HG03558 (cell line): ENCODE measurements around the gene HAS3.
"Not testable (repeated sequence)": the region's sequence is repeated elsewhere in the genome, so short reads cannot be mapped to it uniquely, and the experiment has no call there.

Experiments used
- ATAC-seq: cut with Tn5 transposase; IDR thresholded peaks from one replicate; pipeline ENCODE4 v1.9.1; 2021; ENCODE audit warnings: moderate number of reproducible peaks; ENCODE audit not compliant: unreplicated experiment; ENCODE audit errors: extremely low read depth

HAS3 gene, protein sequence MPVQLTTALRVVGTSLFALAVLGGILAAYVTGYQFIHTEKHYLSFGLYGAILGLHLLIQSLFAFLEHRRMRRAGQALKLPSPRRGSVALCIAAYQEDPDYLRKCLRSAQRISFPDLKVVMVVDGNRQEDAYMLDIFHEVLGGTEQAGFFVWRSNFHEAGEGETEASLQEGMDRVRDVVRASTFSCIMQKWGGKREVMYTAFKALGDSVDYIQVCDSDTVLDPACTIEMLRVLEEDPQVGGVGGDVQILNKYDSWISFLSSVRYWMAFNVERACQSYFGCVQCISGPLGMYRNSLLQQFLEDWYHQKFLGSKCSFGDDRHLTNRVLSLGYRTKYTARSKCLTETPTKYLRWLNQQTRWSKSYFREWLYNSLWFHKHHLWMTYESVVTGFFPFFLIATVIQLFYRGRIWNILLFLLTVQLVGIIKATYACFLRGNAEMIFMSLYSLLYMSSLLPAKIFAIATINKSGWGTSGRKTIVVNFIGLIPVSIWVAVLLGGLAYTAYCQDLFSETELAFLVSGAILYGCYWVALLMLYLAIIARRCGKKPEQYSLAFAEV

DNA sequence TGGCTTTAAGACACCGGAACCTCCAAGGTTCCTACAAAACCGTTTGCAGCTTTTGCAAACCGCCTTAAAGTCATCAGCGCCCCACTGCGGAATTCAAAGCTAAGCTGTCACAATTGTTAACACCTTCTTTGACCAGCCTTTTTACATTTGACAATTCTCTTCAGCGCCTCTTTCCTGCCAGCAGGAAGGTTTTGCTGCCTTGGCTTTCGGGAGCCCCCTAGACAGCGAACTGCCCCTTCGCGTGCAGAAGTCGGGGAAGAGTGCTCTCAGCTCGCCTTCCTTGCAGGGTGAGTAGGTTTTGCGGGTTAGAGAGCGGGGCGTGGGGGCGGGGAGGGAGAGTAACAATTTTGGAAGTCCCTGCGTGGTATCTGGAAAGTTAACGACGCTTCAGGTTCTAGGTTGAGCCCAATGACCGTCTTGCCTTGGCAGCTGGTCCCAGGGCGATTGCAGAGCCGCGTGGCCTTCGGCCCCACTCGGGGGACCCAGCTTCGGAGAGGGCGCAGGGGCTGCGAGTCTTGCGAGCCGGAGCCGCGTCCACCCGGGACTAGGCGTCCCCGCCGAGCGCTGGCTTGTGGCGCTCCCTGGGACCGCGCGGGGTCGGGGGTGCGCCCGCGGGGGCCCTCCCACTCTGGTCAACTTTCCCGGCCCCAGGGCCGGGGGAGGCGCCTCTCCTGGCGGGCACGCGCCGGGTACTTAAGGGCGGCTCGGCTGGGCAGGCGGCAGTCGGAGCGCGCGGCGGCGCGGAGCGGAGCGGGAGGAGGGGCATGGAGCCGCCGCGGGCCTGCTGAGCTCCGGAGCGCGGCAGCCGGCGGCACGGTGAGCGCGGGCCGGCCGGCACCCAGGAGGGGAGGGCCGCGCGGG is at the start of gene HAS3:
Gene HAS3, plus strand, starts transcription at position 153 of the 861 bp plus-strand sequence. CDS start 3,743 bp downstream, outside the sequence.
- ATAC-seq = no peak

DNA sequence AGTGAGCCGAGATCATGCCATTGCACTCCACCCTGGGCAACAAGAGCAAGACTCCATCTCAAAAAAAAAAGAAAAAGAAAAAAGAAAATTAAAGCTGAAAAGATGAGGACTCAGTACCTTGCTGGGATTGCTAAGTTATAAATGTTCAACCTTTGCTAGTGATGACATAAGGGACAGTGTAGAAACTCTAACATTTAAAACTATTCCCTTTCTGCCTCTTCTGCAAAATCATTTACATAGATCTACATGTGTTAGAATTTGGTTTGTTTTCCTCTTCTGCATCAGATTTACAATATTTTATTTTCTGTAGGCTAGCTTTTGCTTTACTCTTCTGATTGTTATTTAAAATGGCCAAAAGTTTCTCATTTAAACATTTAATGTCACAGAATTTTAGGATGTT is 49.5 kb upstream of the HAS3 start:
- ATAC-seq = no peak

DNA sequence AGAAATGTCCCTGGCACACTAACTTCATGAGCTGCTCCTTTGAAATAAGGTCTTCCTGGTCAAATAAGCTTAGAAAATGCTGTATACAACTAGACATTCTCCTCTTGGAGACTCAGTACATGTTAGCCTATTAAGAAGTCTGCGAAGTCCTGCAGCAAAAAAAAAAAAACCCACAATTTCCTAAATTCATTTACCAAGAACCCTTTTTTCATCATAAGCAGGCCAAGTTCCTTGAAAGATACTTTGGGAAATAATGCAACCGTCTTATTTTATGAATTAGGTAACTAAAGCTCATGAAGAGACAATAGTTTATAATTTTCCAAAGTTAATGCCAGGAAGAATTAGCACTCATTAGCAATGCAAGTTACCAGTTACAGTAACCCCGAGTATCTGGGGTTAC is 49.0 kb upstream of the HAS3 start:
- ATAC-seq = no peak

DNA sequence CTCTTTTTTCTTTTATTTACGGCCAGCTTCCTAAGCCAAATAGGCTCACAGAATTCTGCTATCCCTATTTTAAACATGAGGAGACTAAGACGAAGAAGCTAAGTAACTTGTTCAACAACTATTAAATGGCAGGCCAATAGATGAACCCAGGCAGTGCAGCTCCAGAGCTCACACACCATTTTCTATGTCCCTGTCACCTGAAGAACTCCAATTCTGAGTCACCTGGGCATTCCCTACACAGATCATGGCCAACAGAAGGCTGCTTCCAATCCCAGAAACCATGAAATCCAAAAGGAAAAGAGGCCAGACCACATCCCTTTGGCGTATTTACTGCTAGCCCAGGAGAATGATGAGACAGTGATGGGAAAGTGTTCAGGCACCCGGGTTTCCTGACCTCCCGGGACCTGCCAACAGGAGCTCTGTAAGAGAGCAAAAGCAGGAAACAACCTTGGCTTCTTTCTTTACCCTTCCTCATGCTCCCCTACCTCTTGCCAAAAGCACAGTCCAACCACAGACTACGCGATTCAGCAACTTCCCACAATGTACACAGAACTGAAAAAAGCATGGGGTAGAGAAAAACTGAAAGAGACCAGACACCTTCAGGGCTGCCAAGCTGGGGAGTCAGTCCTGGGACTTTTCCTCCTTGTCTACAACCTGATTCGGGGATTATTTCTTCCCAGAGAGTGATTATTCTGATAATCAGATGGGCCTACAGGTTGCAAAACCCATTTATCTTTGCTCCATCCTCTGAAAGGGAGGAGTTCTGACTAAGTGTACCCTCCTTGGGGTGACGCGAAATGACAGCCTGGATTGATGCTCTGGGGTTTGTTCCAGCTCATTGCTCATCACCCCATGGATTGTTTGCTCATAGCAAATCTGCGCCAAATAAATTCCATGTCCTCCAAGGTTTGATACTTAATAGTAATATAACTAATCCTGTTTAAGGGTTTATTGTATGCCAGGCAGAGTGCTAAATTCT is 47.8 kb upstream of the HAS3 start:
- no peak for ATAC-seq

DNA sequence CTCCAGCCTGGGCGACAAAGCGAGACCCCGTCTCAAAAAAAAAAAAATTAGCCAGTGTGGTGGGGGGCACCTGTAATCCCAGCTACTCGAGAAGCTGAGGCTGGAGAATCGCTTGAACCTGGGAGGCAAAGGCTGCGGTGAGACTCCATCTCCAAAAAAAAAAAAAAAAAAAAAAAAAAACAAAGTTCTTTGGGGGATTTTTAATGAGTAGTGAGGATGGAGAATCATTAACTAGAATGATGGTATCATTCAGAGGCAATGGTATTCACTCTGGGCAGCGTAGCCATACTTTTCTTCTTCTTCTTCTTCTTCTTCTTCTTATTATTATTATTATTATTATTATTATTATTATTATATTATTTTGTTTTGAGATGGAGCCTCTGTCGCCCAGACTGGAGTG is 42.0 kb upstream of the HAS3 start:
- ATAC-seq = not testable (repeated sequence)

DNA sequence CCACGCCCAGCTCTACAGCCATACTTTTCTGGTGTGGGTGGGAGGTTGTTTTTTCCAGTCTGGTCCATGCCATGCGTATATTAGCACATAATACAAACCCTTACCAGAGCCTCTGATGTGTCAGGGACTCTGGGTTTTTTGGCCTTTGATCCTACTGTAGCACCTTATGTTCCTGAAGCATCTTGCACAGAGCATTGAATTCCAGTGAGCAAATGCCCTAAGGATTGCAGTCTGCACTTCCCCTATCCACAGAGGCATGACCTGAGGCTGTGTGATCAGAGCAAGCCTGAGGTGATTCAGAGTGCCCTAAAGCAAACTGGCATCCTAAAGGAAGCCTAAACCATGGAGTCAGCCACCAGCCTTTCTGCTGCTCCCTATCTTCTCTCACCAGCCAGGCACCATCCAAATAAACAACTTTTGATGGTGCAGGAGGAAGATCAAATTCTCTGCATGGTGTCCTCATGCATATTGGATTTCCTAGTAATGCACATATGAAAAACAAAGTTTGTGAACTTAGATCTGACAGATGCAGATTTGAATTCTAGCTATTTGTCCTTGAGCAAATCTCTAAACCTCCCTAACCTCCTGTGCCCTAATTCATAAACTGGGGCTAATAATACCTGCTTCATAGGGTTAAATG is 41.2 kb upstream of the HAS3 start:
- no peak for ATAC-seq

DNA sequence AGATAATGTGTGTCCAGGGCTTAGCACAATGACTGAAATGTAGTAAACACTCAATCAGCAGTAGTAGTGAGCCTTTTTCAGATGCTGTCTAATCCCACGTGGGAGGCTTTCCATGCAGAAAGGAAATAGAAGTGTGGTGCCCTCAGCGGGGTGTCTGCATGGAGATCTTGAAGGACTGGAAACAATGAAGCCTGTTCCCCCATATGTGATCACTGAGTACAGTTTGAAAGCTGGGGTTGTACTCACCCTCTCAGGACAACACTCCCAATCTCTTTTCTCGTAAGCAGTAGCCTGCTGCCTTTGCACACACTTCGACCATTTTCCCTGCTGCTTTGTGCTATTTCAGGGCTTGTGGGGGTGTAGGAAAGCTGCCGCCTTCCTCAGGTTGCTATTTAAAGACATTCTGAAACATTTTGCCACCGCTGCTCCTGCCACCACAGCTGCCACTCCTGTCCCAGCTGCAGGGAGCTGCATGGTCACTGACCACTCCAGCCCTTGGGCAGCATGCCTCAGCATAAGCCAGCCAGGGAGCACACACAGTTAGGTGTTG is 40.6 kb upstream of the HAS3 start:
- no peak for ATAC-seq

DNA sequence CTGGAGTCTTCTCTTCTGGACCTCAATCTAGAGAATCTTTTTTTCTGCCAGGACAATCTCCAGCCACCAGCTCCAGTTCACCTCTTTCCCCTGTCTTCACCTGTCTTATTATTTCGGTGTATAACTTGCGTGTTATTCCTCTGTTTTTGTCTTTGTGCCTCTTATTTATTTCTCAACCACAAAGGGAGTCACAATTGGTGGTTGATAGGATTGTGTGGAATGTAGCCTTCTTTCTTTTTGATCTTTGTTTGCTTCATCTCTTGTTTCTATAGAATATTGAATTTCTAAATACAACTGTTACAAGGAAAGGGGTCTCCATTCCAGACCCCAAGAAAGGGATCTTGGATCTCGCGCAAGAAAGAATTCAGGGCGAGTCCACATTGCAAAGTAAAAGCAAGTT is 35.9 kb upstream of the HAS3 start:
- ATAC-seq = no peak

DNA sequence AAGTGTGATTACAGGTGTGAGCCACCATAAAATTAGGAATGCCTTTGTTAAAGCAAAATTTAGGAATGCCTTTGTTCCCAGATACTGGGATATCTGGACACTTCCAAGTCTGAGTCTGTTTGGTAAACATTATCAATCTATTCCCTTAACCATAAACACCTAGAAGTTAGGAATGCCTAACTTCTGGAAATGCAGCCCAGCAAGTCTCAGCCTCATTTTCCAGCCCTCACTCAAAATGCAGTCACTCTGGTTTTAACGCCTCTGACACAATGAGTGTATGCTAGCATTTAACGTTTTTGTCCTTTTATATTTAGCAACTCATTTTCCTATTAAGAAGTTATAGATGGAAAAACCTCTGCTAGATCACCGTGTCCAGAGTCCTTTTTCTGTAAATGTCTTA is 34.4 kb upstream of the HAS3 start:
- ATAC-seq = no peak

DNA sequence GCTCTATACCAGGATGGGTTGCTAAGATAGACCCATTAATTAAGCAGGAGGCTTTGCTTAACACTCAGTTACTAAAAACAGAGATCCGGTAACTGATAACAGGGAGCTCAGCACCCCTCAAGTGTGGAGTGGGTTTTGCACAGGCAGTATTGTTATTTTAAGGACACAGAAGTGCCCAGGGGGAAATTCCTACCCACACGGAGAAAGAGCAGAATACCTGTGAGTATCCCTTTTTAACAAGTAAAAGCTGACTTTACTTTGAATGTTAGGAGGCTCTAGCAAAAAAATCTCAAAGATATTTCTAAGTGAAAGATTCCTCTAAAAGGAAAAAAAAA is 32.8 kb upstream of the HAS3 start:
- ATAC-seq = no peak

DNA sequence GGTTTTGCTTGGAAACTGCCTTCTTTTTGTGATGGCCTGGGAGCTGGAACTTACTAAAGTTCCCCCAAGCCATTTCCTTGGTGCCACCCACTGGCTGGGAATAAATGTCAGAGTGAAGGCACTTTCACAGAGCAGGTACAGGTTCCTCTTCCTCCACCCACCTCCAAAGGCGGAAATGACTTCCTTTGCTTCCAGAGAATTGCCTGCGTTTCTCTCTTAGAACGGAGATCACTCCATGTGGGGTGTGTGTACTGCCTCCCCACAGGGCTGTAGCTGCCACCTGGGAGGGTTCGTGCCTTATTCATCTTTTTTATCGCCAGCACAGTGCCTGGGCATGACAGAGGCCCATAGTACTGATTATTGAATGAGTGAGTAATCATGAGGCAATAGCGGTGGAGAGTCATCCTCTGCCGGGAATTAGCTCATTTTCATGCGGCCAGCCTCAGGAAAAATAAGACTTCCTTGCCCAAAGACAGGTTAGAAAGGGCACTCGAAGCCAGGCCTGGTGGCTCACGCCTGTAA is 32.2 kb upstream of the HAS3 start:
- ATAC-seq = no peak

DNA sequence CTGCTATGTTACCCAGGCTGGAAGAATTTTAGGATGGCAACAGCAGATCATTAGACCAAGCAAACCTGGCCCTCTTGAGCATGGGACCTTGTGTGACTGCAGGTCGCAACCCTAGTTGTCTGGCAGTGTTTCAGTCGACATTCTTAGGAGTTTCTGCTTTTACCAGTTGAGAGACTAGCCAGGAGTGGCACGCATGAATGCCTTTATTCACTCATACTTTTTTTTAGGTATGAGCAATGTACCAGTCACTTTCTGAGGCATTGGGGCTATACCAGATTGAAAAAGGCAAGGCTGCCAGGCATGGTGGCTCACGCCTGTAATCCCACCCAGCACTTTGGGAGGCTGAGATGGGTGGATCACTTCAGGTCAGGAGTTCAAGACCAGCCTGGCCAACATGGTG is 28.2 kb upstream of the HAS3 start:
- ATAC-seq = no peak

DNA sequence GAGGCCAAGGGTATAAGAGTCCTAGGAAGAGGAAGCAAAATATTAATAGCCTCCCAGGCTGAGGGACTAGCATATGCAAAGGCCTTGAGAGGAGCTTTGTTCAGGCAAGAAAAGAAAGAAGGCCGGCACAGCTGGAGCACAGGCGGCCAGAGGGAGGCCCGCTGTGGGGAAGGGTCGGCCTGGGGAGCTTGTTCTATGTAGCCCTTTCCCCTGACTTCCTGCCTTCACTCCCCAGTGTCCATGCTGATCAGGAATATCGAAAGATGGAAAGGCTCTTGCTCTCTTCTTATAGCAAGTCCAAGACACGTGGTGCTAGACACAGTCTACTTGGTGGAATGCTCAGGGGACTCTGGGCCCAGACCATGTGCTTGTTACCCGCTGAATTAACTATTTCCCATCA is 27.4 kb upstream of the HAS3 start:
- ATAC-seq = no peak

DNA sequence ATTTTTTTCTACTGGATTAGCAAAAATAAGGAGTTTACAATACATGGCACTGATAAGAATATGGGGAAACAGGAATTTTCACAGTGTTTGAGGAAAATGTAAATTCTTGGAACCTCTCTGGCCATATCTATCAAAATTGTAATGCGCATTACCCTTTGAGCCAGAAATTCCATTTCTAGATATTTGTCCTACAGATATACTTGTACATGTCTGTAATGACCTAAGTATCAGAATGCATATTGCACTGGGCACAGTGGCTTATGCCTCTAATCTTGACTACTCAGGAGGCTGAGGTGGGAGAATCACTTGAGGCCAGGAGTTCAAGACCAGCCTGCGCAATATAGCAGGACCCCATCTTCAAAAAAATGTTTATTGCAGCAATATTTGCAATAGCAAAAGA is 25.8 kb upstream of the HAS3 start:
- no peak for ATAC-seq

DNA sequence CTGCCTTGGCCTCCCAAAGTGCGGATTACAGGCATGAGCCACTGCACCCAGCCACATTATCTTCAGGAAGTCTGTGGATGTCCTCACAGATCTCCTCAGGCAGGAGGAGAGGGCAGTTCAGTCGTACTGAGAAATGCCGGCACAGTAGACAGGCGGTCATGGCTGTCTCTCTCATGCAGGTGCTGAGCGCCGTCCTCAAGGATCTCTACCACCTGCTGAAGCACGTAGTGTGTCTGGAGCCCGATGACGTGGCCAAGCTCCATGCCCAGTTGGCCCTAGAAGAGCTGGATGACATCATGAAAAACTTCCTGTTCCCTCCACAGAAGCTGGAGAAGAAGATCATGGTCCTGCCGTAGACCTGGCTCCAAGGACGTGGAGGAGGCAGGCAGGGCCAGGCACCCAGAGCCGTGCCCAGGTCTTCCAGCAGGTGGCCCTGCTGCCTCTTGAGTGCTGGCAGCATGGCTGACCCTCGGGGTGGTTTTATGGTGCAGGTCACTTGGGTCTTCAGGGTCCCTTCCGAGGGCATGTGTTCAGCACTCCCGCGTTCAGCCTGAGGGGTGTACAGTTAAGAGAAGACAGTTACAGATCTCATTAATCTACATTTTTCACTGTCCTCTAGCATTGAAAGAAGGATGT is 22.0 kb upstream of the HAS3 start:
- no peak for ATAC-seq

DNA sequence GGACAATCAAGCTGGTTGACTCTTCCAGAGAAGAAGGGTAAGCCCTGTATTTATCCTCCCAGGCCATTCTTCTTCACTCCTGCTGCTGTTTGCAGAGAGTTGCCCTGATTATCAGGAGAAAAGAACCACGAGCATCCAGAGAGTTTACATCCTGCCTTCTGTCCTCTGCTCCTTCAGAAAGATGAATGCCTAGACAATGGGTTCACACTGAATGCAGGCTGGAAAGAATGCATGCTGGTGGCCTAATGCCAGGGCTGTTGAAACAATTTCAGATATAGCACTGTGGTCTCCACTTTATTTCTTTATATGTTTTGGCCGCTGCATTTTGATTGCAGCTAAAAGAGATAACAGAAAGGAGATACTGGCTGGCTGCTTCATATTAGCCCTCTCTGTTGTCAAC is 21.2 kb upstream of the HAS3 start:
- no peak for ATAC-seq

DNA sequence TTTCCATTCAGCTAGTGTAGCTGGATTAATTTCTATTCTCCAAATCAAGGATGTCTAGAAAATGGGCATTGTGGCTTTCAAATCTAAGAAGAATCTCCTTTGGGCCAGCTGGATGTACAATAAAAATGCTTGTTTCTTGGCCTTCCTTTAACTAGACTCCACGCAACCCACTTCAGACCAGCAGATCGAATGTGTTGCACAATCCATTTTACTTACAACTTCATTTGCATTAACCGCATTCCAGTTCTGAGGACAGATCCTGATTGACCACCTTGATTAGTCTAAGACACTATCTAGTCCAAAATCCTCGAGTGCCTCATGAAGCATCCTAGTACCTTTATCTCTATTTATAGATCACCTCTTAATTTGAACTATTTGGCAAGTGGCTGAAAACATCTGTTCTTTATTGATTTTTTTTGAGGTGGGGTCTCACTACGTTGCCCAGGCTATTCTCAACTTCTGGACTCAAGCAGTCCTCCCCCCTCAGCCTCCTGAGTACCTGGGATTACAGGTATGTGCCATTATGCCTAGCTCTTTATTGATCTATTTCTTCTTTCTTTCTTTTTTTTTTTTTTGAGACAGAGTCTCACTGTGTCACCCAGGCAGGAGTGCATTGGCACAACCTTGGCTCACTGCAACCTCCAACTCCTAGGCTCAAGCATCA is 20.3 kb upstream of the HAS3 start:
- no peak for ATAC-seq

DNA sequence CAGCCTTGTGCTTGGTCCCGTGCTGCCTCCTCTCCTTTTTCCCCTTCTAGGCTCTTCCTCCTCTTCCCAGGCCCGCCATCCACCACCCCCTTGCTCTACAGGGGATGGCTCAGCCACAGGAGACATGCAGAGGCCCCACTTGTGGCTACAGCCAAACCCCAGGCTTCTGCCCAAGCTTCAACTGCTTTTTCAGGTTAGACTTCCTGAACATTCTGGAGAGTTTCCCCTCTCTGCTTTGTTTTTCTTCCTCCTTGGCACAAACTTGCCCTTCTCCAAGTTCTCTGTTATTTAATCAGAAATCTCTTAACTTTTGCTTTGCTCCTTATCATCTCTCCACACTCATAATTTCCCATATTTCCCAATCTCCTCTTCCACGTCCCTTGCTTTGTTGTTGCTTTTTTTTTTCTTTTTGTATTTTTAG is 18.3 kb upstream of the HAS3 start:
- no peak for ATAC-seq
